HG03457 (cell line): ENCODE results near the gene FGD5.

Experiments
- ATAC-seq: cut with Tn5 transposase; IDR thresholded peaks from one replicate; pipeline ENCODE4 v1.9.1; 2021; ENCODE audit warnings: moderate number of reproducible peaks; ENCODE audit not compliant: unreplicated experiment

The FGD5 gene

GRCh38 chr3:14849638-14850230 is 31.0 kb downstream of the FGD5 start:
- ATAC-seq = no peak

GRCh38 chr3:14852058-14852594 is 33.4 kb downstream of the FGD5 start:
- no peak for ATAC-seq

DNA sequence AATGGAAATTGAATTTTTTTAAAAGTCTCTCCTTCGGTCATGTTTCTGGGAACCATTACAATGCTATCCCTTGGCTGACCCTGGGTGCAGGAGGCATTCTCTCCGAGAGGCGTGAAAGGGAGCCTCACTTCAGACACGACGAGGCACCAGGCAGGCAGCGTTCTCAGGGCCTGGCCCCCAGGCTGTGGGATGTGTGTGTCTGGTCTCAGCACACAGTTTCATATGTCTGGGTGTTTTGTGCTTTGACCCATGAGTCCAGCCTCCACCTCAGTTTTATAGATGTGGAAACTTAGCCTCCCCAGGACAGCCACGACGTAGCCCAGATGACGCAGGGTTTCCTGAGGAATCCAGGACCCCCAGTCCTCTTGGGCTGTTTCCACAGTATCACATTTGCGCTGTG is 34.0 kb downstream of the FGD5 start:
- ATAC-seq = no peak

- ATAC-seq = no peak
These were observed 34.6 kb downstream of the FGD5 start for GRCh38 chr3:14853271-14853951.

GRCh38 chr3:14857506-14857905 is 38.7 kb downstream of the FGD5 start:
- ATAC-seq = no peak

- no peak for ATAC-seq
These were observed 39.3 kb downstream of the FGD5 start for GRCh38 chr3:14858105-14858504.

DNA sequence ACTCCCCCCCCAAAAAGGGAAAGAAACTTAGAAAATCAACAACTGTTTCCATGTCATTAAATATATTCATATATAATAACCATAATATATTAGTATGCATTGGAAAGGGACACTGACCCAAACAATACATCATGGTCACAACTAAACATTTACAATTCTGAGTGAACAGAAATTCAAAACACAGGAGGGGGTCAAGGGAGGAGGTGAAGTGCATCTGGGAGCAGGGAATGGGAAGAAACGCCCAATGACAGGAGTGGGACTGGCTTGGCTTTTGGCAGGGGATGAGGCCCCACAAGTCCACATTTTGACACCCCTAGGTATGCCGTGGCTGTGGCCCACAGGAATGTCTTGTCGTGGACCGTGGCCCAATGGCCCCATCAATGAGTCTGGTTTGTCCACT is 41.1 kb downstream of the FGD5 start:
- no peak for ATAC-seq

DNA sequence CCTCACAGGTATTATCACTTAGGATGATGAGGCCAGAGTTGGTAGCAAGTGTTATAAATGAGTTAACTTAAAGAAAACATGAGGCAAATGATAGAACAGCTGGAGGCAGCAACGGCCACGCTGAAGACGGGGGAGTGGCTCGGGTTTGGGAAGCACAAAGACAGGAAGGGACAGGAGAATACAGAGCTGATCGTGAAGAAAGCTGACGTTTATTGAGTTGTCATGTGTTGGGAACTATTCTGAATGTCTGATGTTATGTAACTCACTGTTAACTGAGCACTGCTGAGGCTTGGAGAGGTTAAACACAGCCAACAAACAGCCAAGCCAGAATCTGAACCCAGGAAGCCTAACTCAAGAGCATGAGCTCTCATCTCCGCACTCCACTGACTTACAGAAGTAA is 42.3 kb downstream of the FGD5 start:
- ATAC-seq = no peak

GRCh38 chr3:14861446-14862302 is 42.9 kb downstream of the FGD5 start:
- ATAC-seq = no peak

GRCh38 chr3:14862303-14862660 is 43.5 kb downstream of the FGD5 start:
- ATAC-seq = no peak

- ATAC-seq = no peak
These were observed 44.0 kb downstream of the FGD5 start for GRCh38 chr3:14862661-14863230.

- ATAC-seq = no peak
These were observed 44.8 kb downstream of the FGD5 start for GRCh38 chr3:14863333-14864100.

DNA sequence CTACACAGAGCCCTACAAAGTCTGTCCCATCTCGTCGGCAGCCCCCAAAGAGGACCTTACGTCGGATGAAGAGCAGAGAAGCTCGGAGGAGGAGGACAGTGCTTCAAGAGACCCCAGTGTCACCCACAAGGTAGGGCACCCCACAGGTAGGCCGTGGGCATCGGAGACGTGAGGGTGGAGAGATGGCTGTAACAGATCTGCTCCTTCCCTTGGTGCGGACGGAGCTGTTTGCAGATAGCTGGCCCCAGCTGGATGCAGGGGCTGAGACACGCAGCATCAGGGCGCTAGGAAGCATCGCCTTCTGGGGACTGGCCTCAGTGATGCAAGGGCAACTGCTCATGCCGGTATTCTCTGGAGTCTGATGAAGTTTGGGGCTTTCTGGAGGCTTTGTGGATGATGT is 45.4 kb downstream of the FGD5 start:
- no peak for ATAC-seq

GRCh38 chr3:14866627-14867026 is 47.9 kb downstream of the FGD5 start:
- no peak for ATAC-seq

- ATAC-seq = no peak
These were observed 49.3 kb downstream of the FGD5 start for GRCh38 chr3:14867936-14868570.

DNA sequence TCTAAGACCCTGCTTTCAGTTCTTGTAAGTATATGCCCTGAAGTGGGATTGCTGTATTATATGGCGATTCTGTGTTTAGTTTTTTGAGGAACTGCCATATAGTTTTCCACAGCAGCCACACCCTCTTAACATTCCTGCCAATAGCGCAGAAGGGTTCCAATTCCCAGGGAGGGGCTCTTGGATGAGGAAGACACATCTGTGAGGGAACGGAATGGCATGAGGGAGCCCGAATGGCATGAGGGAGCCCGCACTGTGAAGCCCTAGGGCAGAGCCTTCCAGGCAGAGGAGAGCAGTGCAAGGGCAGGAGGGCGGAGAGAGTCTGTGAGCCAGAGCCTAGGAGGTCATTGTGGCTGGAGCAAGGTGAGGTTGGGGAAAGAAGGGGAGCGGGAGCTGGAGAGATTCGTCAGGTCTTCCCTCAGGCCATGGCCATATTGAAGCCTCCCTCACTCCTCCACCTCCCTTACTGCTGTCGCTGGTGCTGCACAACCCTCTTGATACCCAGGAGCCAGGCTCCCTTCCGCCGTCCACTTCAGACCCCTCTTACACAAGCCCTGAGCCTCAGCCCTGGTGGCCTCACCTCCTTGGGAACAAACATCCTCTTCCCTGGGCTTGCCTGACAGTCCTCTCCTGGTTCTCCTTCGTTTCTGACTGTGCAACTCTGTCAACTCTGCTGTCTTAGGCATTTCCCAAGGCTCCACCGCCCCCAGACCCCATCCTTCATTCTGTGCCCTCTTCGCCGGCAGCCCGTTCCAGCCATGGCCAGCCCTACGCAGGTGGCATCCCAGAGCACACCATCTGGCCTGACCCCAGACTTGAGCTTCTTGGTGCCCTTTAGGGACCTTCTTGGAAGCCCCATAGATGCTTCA is 51.4 kb downstream of the FGD5 start:
- no peak for ATAC-seq

- ATAC-seq = no peak
These were observed 52.0 kb downstream of the FGD5 start for GRCh38 chr3:14870783-14871060.

DNA sequence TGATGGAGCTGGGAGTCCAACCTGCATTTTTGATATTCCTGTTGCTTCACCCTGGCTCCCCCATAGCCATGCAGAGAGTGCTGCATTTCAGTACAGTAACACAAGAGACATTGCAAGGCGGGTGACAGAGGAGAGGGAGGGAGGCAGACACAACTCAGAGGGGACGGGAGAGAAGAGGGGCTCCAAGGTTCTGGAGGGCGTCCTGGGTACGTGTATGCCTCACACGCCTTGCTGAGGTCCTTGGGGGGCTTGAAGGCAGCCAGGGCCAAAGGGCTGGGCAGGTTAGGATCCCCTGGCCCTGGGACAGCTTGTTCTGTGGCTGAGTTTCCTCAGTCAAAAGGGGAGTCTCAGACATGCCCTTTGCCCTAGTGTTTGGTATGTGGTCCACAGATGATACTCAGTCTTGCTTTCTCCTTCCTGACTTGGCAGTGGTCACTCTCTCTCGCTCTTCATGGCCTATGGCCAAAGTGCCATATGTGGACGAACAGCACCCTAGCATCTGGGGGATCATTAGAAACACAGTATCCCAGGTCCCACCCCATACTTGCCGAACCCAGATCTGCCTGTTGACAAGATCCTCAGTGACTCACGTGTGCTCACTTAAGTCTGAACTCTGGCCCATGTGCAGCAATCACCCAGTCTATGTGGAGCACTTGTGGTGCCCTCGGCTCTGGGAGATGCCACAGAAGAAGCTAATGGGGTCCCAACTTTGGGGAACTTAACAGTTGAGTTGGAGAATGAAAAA is 52.9 kb downstream of the FGD5 start:
- no peak for ATAC-seq

DNA sequence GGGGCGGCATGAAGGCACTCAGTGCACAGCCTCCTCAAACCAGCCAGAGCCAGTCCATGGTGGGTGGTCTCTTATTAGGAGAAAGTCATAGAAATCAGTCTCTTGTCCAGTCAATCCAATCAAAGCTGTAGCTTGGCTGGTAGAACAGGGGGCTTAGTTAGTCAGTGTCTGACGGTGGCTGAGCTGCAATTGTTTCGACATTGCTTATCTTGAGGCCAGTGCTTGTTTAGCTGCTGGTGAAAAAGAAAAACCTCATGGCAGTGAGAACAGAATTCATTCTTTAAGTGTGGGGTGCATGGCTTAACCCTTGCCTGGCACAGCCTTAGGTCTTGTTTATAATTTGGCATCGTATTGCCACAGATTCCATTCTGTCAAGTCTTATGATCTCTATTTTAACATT is 53.9 kb downstream of the FGD5 start:
- ATAC-seq = no peak
